ENCODE results near the gene RPL10A.

- TF ChIP-seq POLR2A (IDR thresholded peaks at IDR 0.05) (no peak), CTCF (IDR thresholded peaks at IDR 0.05) (no peak)
These were observed 22.0 kb downstream of the RPL10A start for GRCh38 chr6:35489995-35490791.

Data from tibial nerve (tissue), 3 donors.